SIG-M5 treated with dmso at 0.1 percent for 504 hours (cell line): ENCODE measurements around the gene ATP2A3.
"Not testable (repeated sequence)": the region's sequence is repeated elsewhere in the genome, so short reads cannot be mapped to it uniquely, and the experiment has no call there.

ENCODE experiments used
- DNase-seq: peaks from one replicate; lab custom pipeline; 2025; ENCODE audit not compliant: unreplicated experiment; lab: John Stamatoyannopoulos, UW

The ATP2A3 gene

GRCh38 chr17:3991699-3992098 lies 27.5 kb upstream of the ATP2A3 start:
- DNase-seq: not testable (repeated sequence)

DNA sequence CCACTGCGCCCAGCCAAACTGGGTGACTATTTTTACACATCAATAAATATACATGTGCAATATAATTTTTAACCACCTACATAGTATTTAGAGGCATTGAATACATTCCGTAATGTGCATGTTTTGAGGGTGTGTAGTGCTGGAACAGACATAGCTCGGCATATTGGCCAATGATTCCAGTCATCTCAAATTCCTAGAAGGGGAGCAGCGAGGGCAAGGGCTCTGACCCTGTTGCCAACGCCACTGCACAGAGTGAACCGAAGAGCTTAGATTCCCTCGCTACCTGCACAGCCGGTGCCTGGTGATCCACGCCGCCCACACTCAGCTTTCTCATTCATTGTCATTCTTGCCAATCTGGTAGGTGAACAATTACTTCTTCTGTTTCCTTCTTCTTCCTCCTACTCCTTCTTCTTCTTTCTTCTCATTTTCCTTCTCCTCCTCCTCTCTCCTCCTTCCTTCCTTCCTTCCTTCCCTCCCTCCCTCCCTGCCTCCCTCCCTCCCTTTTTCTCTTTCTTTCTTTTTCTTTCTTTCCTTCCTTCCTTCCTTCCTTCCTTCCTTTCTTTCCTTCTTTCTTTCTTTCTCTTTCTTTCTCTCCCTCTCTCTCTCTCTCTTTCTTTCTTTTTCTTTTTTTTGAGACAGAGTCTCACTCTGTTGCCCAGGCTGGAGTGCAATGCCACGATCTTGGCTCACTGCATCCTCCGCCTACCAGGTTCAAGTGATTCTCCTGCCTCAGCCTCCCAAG lies 26.3 kb upstream of the ATP2A3 start:
- no peak for DNase-seq

- DNase-seq: no peak
Measured at GRCh38 chr17:3989041-3989886, 25.0 kb upstream of the ATP2A3 start.

DNA sequence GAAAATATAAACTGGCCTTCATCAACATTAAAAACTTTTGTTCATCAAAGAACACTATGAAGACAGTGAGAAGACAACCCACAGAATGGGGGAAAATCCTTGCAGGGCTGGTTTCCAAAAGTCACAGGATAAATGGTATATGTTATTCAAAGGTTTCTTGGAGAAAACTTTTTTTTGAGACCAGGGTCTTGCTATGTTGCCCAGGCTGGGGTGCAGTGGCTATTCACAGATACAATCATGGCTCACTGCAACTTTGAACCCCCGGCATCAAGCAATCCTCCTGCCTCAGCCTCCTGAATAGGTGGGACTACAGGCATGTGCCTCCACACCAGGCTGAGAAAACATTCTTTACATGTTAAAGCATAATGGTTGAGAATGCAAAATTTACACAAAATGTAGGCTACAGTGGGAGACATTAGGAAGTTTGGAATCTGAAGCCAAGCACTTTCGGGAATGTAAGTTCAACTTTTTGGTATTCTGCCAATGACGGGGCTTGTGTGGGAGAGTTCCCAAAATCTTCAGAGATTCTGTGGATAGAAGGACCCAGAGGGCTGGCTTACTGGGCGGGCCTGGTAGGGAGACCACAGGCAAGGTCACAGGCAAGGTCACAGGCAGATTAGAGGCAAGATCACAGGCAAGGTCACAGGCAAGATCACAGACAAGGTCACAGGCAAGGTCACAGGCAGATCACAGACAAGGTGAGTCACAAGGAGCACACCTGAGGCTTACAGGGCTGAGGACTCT lies 24.2 kb upstream of the ATP2A3 start:
- DNase-seq: no peak

DNA sequence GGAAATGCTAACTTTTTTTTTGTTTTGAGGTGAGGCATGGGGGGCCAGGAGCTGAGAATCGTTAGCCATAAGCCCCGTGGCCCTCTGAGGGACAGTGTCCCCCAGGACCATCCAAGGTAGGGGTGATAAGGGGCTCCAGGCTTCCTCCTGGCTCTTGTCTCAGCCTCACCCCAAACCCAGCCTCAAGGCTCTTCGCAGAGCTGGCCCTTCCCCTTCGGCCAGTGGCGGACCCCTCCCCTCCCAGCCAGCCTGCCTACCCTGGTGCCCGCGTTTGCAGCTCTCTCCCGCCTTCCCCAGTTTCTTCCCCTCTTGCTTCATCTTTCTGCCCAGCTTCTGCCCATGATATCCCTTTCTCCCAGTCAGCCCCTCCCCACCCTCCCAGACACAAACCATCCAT lies 22.7 kb upstream of the ATP2A3 start:
- DNase-seq: no peak

- no peak for DNase-seq
Measured at GRCh38 chr17:3986270-3986938, 22.2 kb upstream of the ATP2A3 start.

GRCh38 chr17:3985846-3986245 lies 21.6 kb upstream of the ATP2A3 start:
- DNase-seq: no peak

- no peak for DNase-seq
Measured at GRCh38 chr17:3983606-3984484, 19.6 kb upstream of the ATP2A3 start.

DNA sequence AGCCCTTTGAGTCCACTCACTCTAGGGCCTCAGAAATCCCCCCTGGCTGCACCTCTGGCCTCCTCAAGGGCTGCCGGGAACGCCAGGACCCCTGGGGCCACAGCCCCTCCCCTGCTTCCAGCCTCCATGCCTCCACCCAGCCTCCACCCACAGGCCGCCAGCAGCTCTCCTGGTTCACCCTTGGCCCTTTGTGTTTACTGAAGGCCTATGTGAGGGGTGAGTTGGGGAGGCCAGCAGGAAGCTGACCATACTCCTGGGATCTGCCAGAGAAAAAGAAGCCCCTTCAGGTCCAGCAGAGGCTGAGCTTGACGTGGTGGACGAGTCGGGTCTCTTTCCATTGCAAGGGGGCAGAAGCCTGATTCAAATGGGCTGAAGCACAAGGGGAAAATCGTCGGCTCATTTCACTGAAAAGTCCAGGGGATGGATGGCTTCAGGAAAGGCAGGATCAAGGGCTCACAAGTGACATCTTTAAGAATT lies 18.3 kb upstream of the ATP2A3 start:
- no peak for DNase-seq

GRCh38 chr17:3982113-3982512 lies 17.9 kb upstream of the ATP2A3 start:
- DNase-seq: no peak

GRCh38 chr17:3981455-3981854 lies 17.2 kb upstream of the ATP2A3 start:
- no peak for DNase-seq

- DNase-seq: no peak
Measured at GRCh38 chr17:3980381-3981014, 16.3 kb upstream of the ATP2A3 start.

GRCh38 chr17:3979290-3979611 lies 15.0 kb upstream of the ATP2A3 start:
- no peak for DNase-seq

GRCh38 chr17:3978421-3979289 lies 14.4 kb upstream of the ATP2A3 start:
- DNase-seq: no peak

GRCh38 chr17:3977387-3977786 lies 13.2 kb upstream of the ATP2A3 start:
- no peak for DNase-seq

GRCh38 chr17:3976675-3977171 lies 12.5 kb upstream of the ATP2A3 start:
- DNase-seq: no peak

DNA sequence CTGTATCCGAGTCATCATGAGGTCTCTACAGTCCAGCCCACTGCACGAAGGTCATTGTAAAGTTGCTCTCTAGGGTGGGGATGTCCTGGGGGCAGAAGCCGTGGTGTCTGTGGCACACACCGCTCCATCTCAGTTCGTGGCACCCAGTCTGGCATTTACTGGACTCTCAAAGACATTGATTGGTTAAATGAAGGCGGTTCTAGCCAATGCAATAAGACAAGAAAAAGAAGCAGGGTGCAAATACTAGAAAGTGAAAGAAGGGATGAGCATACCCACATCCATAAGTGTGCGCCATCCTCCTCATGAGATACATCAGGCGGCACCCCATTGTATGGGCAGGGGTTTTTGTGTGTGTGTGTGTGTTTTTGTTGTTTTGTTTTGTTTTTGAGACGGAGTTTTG lies 10.7 kb upstream of the ATP2A3 start:
- DNase-seq: no peak

- no peak for DNase-seq
Measured at GRCh38 chr17:3974138-3974687, 10.0 kb upstream of the ATP2A3 start.
